ENCODE data around the gene TTC36.

- TF ChIP-seq TFAM (CRISPR knock-in tag; conservative IDR thresholded peaks at IDR 0.05), result no peak
- TF ChIP-seq TFAP4 (CRISPR knock-in tag; IDR thresholded peaks at IDR 0.05; ENCODE audit: borderline replicate concordance), result no peak
- TF ChIP-seq TARDBP (IDR thresholded peaks at IDR 0.05), result no peak
- TF ChIP-seq KDM1A (IDR thresholded peaks at IDR 0.05), result no peak
- no peak for TF ChIP-seq KAT8 (IDR thresholded peaks at IDR 0.05; ENCODE audit: low read depth)
- TF ChIP-seq BRCA1 (IDR thresholded peaks at IDR 0.05), result no peak
- TF ChIP-seq BRCA1 (CRISPR knock-in tag; IDR thresholded peaks at IDR 0.05), result no peak
- TF ChIP-seq MAX (CRISPR knock-in tag; IDR thresholded peaks at IDR 0.05), result no peak
- TF ChIP-seq ATF7 (IDR thresholded peaks at IDR 0.05), result no peak
- TF ChIP-seq CTCF (IDR thresholded peaks at IDR 0.05 in 2 of 3, conservative IDR thresholded peaks at IDR 0.05 in 1 of 3; ENCODE audit: insufficient read depth in 2 of 3, low read depth in 1 of 3, low read length in 3 of 3), result no peak
- TF ChIP-seq ATF3 (IDR thresholded peaks at IDR 0.05), result no peak
- no peak for TF ChIP-seq ATF3 (CRISPR knock-in tag; conservative IDR thresholded peaks at IDR 0.05)
- TF ChIP-seq TCF7L2 (IDR thresholded peaks at IDR 0.05; ENCODE audit: low read depth, low read length), result no peak
- no peak for TF ChIP-seq TEAD4 (IDR thresholded peaks at IDR 0.05; ENCODE audit: low read length)
- no peak for TF ChIP-seq TEAD4 (CRISPR knock-in tag; IDR thresholded peaks at IDR 0.05; ENCODE audit: borderline replicate concordance)
Measured at GRCh38 chr11:118532091-118532490, 4.8 kb downstream of the TTC36 start.
